IMR-90 (cell line): ENCODE results near the gene MAFB. TPM values are rescaled to one million over a fixed set of nuclear protein-coding genes. Genes with fewer than 3 reads are reported as not detected.

ENCODE experiments used
- ATAC-seq: fragments of 200-7000 bp; cut with Tn5 transposase; 2 replicates; pipeline ENCODE4 v1.9.1; 2020; ENCODE audit warnings: low read depth, mild to moderate bottlenecking, moderate library complexity
- BruUV-seq: library from RNA; stranded (reverse); fragments of 400-500 nt; replicated peaks from 2 replicates; lab custom pipeline; 2021; lab: Mats Ljungman, UMichigan
- CTCF ChIA-PET: fragments of 300-600 bp; formaldehyde crosslinking; extraction: SDS; loops from one replicate; lab custom pipeline; 2021; ENCODE audit warnings: antibody characterized with exemption; lab: Yijun Ruan, JAX
- POLR2A ChIA-PET: fragments of 300-600 bp; sonication (Branson Sonifier 250); formaldehyde crosslinking; loops from one replicate; lab custom pipeline; 2022; ENCODE audit warnings: antibody characterized with exemption; ENCODE audit not compliant: unreplicated experiment; lab: Charles Lee
- DNase-seq: peaks from one replicate; pipeline ENCODE4 v3.0.0; 2013
- H2AFZ ChIP-seq: replicated peaks from 2 replicates; pipeline ENCODE3; 2013; ENCODE audit warnings: low read length, mild to moderate bottlenecking; ENCODE audit not compliant: poor library complexity
- H2AK5ac ChIP-seq: 2 replicates; pipeline ENCODE4 v1.6.1; 2013; ENCODE audit warnings: low read depth, low read length, inconsistent platforms
- H2AK9ac ChIP-seq: replicated peaks from 2 replicates; pipeline ENCODE3; 2013; ENCODE audit warnings: mild to moderate bottlenecking, low read depth, low read length, moderate library complexity; ENCODE audit not compliant: poor library complexity
- H2BK120ac ChIP-seq: 2 replicates; pipeline ENCODE4 v1.6.1; 2013; ENCODE audit warnings: low read depth, low read length, inconsistent platforms
- H2BK15ac ChIP-seq: 3 replicates; pipeline ENCODE4 v1.6.1; 2013; ENCODE audit warnings: low read depth, low read length, inconsistent platforms
- H2BK20ac ChIP-seq: 2 replicates; pipeline ENCODE4 v1.6.1; 2013; ENCODE audit warnings: low read depth, mild to moderate bottlenecking, inconsistent platforms, low read length, moderate library complexity
- H2BK5ac ChIP-seq: 2 replicates; pipeline ENCODE4 v1.6.1; 2013; ENCODE audit warnings: mild to moderate bottlenecking, low read depth, low read length, inconsistent platforms; ENCODE audit not compliant: poor library complexity, severe bottlenecking
- H3K14ac ChIP-seq: replicated peaks from 2 replicates; pipeline ENCODE4 v1.6.1; 2013; ENCODE audit warnings: low read depth, low read length, inconsistent platforms
- H3K18ac ChIP-seq: 2 replicates; pipeline ENCODE4 v1.6.1; 2013; ENCODE audit warnings: low read depth, low read length, control low read depth
- H3K23ac ChIP-seq: 2 replicates; pipeline ENCODE4 v1.6.1; 2013; ENCODE audit warnings: low read depth, low read length, inconsistent platforms
- H3K27ac ChIP-seq: 2 replicates; pipeline ENCODE4 v1.5.1; 2013; ENCODE audit warnings: mild to moderate bottlenecking, control low read depth, low read length; ENCODE audit not compliant: insufficient read depth
- H3K27me3 ChIP-seq: 2 replicates; pipeline ENCODE4 v1.6.1; 2013; ENCODE audit warnings: low read length; ENCODE audit not compliant: control insufficient read depth, insufficient read depth
- H3K36me3 ChIP-seq: 2 replicates; pipeline ENCODE4 v1.6.1; 2013; ENCODE audit warnings: low read length, mixed read lengths; ENCODE audit not compliant: control insufficient read depth, insufficient read depth
- H3K4ac ChIP-seq: 2 replicates; pipeline ENCODE4 v1.6.1; 2013; ENCODE audit warnings: low read depth, low read length, inconsistent platforms
- H3K4me1 ChIP-seq: 2 replicates; pipeline ENCODE4 v1.6.1; 2013; ENCODE audit warnings: low read length, mixed read lengths; ENCODE audit not compliant: control insufficient read depth, insufficient read depth
- H3K4me2 ChIP-seq: 2 replicates; pipeline ENCODE4 v1.6.1; 2013; ENCODE audit warnings: low read depth, mild to moderate bottlenecking, control low read depth, low read length, moderate library complexity
- H3K4me3 ChIP-seq: 2 replicates; pipeline ENCODE4 v1.5.1; 2013; ENCODE audit warnings: low read depth, mild to moderate bottlenecking, control low read depth, low read length, moderate library complexity; ENCODE audit not compliant: insufficient read depth
- H3K56ac ChIP-seq: 2 replicates; pipeline ENCODE4 v1.6.1; 2013; ENCODE audit warnings: low read length, inconsistent platforms; ENCODE audit not compliant: insufficient read depth; ENCODE audit errors: extremely low read depth
- H3K79me1 ChIP-seq, 2 experiments: 2 replicates each; pipeline ENCODE4 v1.6.1; 2013; ENCODE audit warnings: low read length in 2 of 2, inconsistent platforms in 1 of 2, low read depth in 1 of 2
- H3K9ac ChIP-seq: 2 replicates; pipeline ENCODE4 v1.6.1; 2013; ENCODE audit warnings: low read depth, low read length, control low read depth
- H3K9me1 ChIP-seq: 2 replicates; pipeline ENCODE4 v1.6.1; 2013; ENCODE audit warnings: low read length, inconsistent platforms; ENCODE audit not compliant: insufficient read depth
- H3K9me3 ChIP-seq: 2 replicates; pipeline ENCODE4 v1.6.1; 2013; ENCODE audit warnings: low read length; ENCODE audit not compliant: control insufficient read depth, insufficient read depth
- H4K20me1 ChIP-seq: 2 replicates; pipeline ENCODE4 v1.6.1; 2013; ENCODE audit warnings: low read length, inconsistent platforms; ENCODE audit not compliant: insufficient read depth
- H4K5ac ChIP-seq: 2 replicates; pipeline ENCODE4 v1.6.1; 2013; ENCODE audit warnings: mild to moderate bottlenecking, low read depth, low read length, control low read depth
- H4K8ac ChIP-seq, 2 experiments: 2 replicates each; pipeline ENCODE4 v1.6.1; 2013; ENCODE audit warnings: low read depth in 2 of 2, low read length in 2 of 2, control low read depth in 1 of 2, inconsistent platforms in 1 of 2
- H4K91ac ChIP-seq: 2 replicates; pipeline ENCODE4 v1.6.1; 2013; ENCODE audit warnings: low read depth, low read length, inconsistent platforms; ENCODE audit not compliant: insufficient read depth
- BHLHE40 ChIP-seq: fragments of 150-350 bp; IDR thresholded peaks from 2 replicates; pipeline ENCODE4 v1.6.1; 2016; ENCODE audit warnings: mild to moderate bottlenecking, low read depth, low read length
- CEBPB ChIP-seq: IDR thresholded peaks from 2 replicates; pipeline ENCODE4 v1.6.1; 2012; ENCODE audit warnings: low read depth, low read length, improper control_type of control experiment
- CHD1 ChIP-seq: IDR thresholded peaks from 2 replicates; pipeline ENCODE4 v1.6.1; 2012; ENCODE audit warnings: low read depth, low read length, improper control_type of control experiment
- FOS ChIP-seq: fragments of 150-350 bp; IDR thresholded peaks from 2 replicates; pipeline ENCODE4 v1.6.1; 2016; ENCODE audit warnings: low read depth, low read length
- RAD21 ChIP-seq: IDR thresholded peaks from 2 replicates; pipeline ENCODE4 v1.6.1; 2012; ENCODE audit warnings: low read length, improper control_type of control experiment
- RCOR1 ChIP-seq: IDR thresholded peaks from 2 replicates; pipeline ENCODE4 v1.6.1; 2012; ENCODE audit warnings: mild to moderate bottlenecking, low read length, improper control_type of control experiment; ENCODE audit not compliant: insufficient replicate concordance
- WGBS, 2 experiments: methylation state at CpG; one replicate each; pipeline versions ENCODE4 v1.1.5 to v1.1.7; 2013; ENCODE audit warnings: missing lambda C conversion rate in 2 of 2; ENCODE audit not compliant: insufficient read length in 1 of 2; ENCODE audit errors: extremely low coverage in 2 of 2; 5-methylcytosine and 5-hydroxymethylcytosine counted together
- dilution Hi-C: fragments of 300-500 bp; cut with HindIII; formaldehyde crosslinking; loops from one replicate; pipeline ENCODE4 v1.14.3; 2018; ENCODE audit warnings: low sequenced_read_pairs; ENCODE audit not compliant: unreplicated experiment
- in situ Hi-C: fragments of 300-500 bp; cut with MboI; formaldehyde crosslinking; loops from 3 replicates; pipeline ENCODE4 v1.14.3; 2019; ENCODE audit warnings: low sequenced_read_pairs, inconsistent platforms, mixed read lengths
- intact Hi-C: fragments of 100-400 bp; cut with micrococcal nuclease; formaldehyde crosslinking; loops from 2 replicates; pipeline ENCODE4 v1.10.0; 2022
- polyA plus RNA-seq, 3 experiments: library from polyadenylated mRNA; depleted of rRNA; stranded (reverse); fragments of >200 nt; gene quantifications; 2 replicates each; pipeline ENCODE4 v1.2.3, GENCODE V29; 2012; ENCODE audit warnings: low replicate concordance in 1 of 3
- total RNA-seq: library from RNA; depleted of rRNA; stranded (reverse); fragments of >200 nt; gene quantifications from 2 replicates; pipeline ENCODE4 v1.2.3, GENCODE V29; 2012
- TF ChIP-seq, protein P1 (sequence below): conservative IDR thresholded peaks from 2 replicates; pipeline ENCODE4 v1.5.1; 2012; ENCODE audit warnings: mild to moderate bottlenecking, low read depth, low read length, improper control_type of control experiment

MAFB gene
- total and polyA plus RNA-seq, 2 of the 4 experiments (the other 2 are of a cell fraction), result 0.07 TPM; not detected in 1

DNA sequence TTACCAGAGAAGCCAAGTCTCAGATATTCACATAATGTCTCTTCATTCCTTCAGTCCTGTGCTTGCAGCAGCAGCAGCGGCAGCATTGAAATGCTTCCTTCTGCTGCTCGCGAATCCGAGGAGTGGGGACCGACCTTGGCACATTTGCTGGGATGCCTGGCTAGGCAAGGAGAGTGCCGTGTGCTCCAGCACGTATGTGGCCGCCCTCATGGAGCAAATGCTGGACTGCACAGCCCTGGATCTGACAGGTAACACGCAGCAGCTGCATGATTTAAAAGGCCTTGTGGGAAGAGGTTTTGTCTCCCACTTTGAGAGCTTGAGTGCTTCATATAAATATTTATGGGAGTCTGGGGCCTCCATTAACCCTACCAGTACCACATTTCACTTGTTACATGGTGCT lies 9.9 kb downstream of the MAFB start:
- no peak overlapping the region for H3K18ac ChIP-seq
- CTCF ChIA-PET, result no interaction called here
- no peak overlapping the region for H4K5ac ChIP-seq
- intact Hi-C loops, result no loop called here
- H3K36me3 ChIP-seq, result no peaks in the 10 kb centered on the region
- H3K14ac ChIP-seq, result no peak overlapping the region
- in situ Hi-C loops, result loop anchor here (25.0 kb wide), 1 partner anchor 792 kb away; no protein-coding TSS in a partner anchor
- no peak overlapping the region for H2AFZ ChIP-seq
- no peaks in the 10 kb centered on the region; the same call in 1 of the 2 replicates for H3K4me1 ChIP-seq
- dilution Hi-C loops, result no loop called here
- no peak overlapping the region for H3K4me2 ChIP-seq
- no peak overlapping the region for H2BK15ac ChIP-seq
- WGBS, 2 experiments, result 0% methylated on average over 3 of the region's 9 CpGs; no CpG with 5 or more reads in 1 of the 2 experiments
- POLR2A ChIA-PET, result no interaction called here
- H4K91ac ChIP-seq, result no peak overlapping the region
- DNase-seq, result no peak
- no peaks in the 10 kb centered on the region for H3K9me3 ChIP-seq
- no peak overlapping the region for H3K27ac ChIP-seq
- no peak overlapping the region for H3K4ac ChIP-seq
- H2AK5ac ChIP-seq, result no peak overlapping the region
- no peak overlapping the region for H3K56ac ChIP-seq
- no peaks in the 10 kb centered on the region for H4K20me1 ChIP-seq
- no peak overlapping the region for H4K8ac ChIP-seq
- no peak overlapping the region for H3K9ac ChIP-seq
- no peaks in the 10 kb centered on the region for H3K79me1 ChIP-seq
- H3K9me1 ChIP-seq, result no peaks in the 10 kb centered on the region
- ATAC-seq, result no peak
- H3K27me3 ChIP-seq, result peaks cover 54% of the 10 kb centered on the region
- no peak overlapping the region for H2BK20ac ChIP-seq
- H2BK120ac ChIP-seq, result no peak overlapping the region
- H3K23ac ChIP-seq, result no peak overlapping the region
- H2BK5ac ChIP-seq, result no peak overlapping the region
- no peak overlapping the region for H2AK9ac ChIP-seq
- BruUV-seq, result no TSS peak
- no peak overlapping the region for H3K4me3 ChIP-seq
- TF ChIP-seq RCOR1 (no peak), RAD21 (no peak), FOS (no peak), CHD1 (no peak), BHLHE40 (no peak), CEBPB (no peak)
- TF ChIP-seq, protein P1, sequence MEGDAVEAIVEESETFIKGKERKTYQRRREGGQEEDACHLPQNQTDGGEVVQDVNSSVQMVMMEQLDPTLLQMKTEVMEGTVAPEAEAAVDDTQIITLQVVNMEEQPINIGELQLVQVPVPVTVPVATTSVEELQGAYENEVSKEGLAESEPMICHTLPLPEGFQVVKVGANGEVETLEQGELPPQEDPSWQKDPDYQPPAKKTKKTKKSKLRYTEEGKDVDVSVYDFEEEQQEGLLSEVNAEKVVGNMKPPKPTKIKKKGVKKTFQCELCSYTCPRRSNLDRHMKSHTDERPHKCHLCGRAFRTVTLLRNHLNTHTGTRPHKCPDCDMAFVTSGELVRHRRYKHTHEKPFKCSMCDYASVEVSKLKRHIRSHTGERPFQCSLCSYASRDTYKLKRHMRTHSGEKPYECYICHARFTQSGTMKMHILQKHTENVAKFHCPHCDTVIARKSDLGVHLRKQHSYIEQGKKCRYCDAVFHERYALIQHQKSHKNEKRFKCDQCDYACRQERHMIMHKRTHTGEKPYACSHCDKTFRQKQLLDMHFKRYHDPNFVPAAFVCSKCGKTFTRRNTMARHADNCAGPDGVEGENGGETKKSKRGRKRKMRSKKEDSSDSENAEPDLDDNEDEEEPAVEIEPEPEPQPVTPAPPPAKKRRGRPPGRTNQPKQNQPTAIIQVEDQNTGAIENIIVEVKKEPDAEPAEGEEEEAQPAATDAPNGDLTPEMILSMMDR, result no peak
